HEK293 (cell line): Measurements from ENCODE around the gene SERPINH1.
A peak's percentile ranks its signal among the peaks of the same experiment; 100 is the strongest.

Experiments
- CTCF ChIA-PET: fragments of 350-600 bp; formaldehyde crosslinking; extraction: SDS; loops from one replicate; lab custom pipeline; 2021; ENCODE audit warnings: antibody characterized with exemption; lab: Yijun Ruan, JAX
- POLR2A ChIA-PET: fragments of 300-600 bp; formaldehyde crosslinking; extraction: SDS; loops from one replicate; lab custom pipeline; 2020; ENCODE audit warnings: antibody characterized with exemption, inconsistent platforms; lab: Yijun Ruan, JAX
- H3K27ac ChIP-seq: fragments of 200-500 bp; sonication (Bioruptor generic); 2 replicates; pipeline ENCODE4 v1.5.1; 2014; ENCODE audit warnings: low read depth, low read length, control low read depth, inconsistent platforms; ENCODE audit errors: extremely low read depth
- H3K36me3 ChIP-seq, 2 experiments: fragments of 200-500 bp in 1 of 2; sonication (Bioruptor generic) in 1 of 2; 1 replicate in 1 of 2; 2 replicates in 1 of 2; pipeline ENCODE4 v1.5.1; 2014 to 2017; ENCODE audit warnings: inconsistent platforms in 2 of 2, low read length in 2 of 2; ENCODE audit not compliant: control insufficient read depth in 2 of 2, insufficient read depth in 1 of 2
- H3K4me1 ChIP-seq: fragments of 200-500 bp; sonication (Bioruptor generic); 2 replicates; pipeline ENCODE4 v1.5.1; 2014; ENCODE audit warnings: mild to moderate bottlenecking, low read length, inconsistent platforms; ENCODE audit not compliant: control insufficient read depth, insufficient read depth
- H3K4me3 ChIP-seq: 2 replicates; pipeline ENCODE4 v1.5.1; 2011; ENCODE audit warnings: low read depth, mild to moderate bottlenecking, control low read depth, low read length, moderate library complexity
- H3K9me3 ChIP-seq: fragments of 200-500 bp; sonication (Bioruptor generic); 2 replicates; pipeline ENCODE4 v1.5.1; 2014; ENCODE audit warnings: low read depth, low read length, inconsistent platforms; ENCODE audit not compliant: control insufficient read depth, insufficient read depth
- GFI1B ChIP-seq: fragments of 450-650 bp; formaldehyde crosslinking; IDR thresholded peaks from 2 replicates; pipeline ENCODE4 v1.5.1; 2016; ENCODE audit warnings: missing biosample characterization, missing genetic modification characterization
- KLF1 ChIP-seq: fragments of 450-650 bp; formaldehyde crosslinking; IDR thresholded peaks from 2 replicates; pipeline ENCODE4 v1.5.1; 2016; ENCODE audit warnings: missing biosample characterization, missing genetic modification characterization
- KLF9 ChIP-seq: fragments of 450-650 bp; formaldehyde crosslinking; IDR thresholded peaks from 2 replicates; pipeline ENCODE4 v1.5.1; 2016; ENCODE audit warnings: missing biosample characterization, missing genetic modification characterization, low read depth
- OVOL3 ChIP-seq: fragments of 450-650 bp; formaldehyde crosslinking; IDR thresholded peaks from 2 replicates; pipeline ENCODE4 v1.5.1; 2016; ENCODE audit warnings: missing biosample characterization, missing genetic modification characterization
- SP3 ChIP-seq: fragments of 450-650 bp; formaldehyde crosslinking; IDR thresholded peaks from 2 replicates; pipeline ENCODE4 v1.5.1; 2016; ENCODE audit warnings: missing biosample characterization, missing genetic modification characterization
- ZBTB17 ChIP-seq: fragments of 450-650 bp; formaldehyde crosslinking; IDR thresholded peaks from 2 replicates; pipeline ENCODE4 v1.5.1; 2016; ENCODE audit warnings: missing biosample characterization, missing genetic modification characterization
- ZBTB48 ChIP-seq: fragments of 450-650 bp; formaldehyde crosslinking; IDR thresholded peaks from 2 replicates; pipeline ENCODE4 v1.5.1; 2016; ENCODE audit warnings: missing biosample characterization, missing genetic modification characterization
- ZIC2 ChIP-seq: fragments of 450-650 bp; formaldehyde crosslinking; IDR thresholded peaks from 2 replicates; pipeline ENCODE4 v1.5.1; 2016; ENCODE audit warnings: missing biosample characterization, missing genetic modification characterization
- ZNF175 ChIP-seq: fragments of 450-650 bp; formaldehyde crosslinking; IDR thresholded peaks from 2 replicates; pipeline ENCODE4 v1.5.1; 2016; ENCODE audit warnings: missing biosample characterization, missing genetic modification characterization
- ZNF202 ChIP-seq: fragments of 450-650 bp; formaldehyde crosslinking; IDR thresholded peaks from 2 replicates; pipeline ENCODE4 v1.5.1; 2016; ENCODE audit warnings: missing biosample characterization, missing genetic modification characterization, borderline replicate concordance
- ZNF239 ChIP-seq: fragments of 450-650 bp; formaldehyde crosslinking; IDR thresholded peaks from 2 replicates; pipeline ENCODE4 v1.5.1; 2016; ENCODE audit warnings: missing biosample characterization, missing genetic modification characterization
- ZNF658 ChIP-seq: fragments of 450-650 bp; formaldehyde crosslinking; IDR thresholded peaks from 2 replicates; pipeline ENCODE4; 2016; ENCODE audit warnings: missing biosample characterization, missing genetic modification characterization
- ZNF660 ChIP-seq: fragments of 450-650 bp; IDR thresholded peaks from 2 replicates; pipeline ENCODE4 v1.5.1; 2018; ENCODE audit warnings: missing biosample characterization, mild to moderate bottlenecking, missing genetic modification characterization
- ZNF664 ChIP-seq: fragments of 450-650 bp; formaldehyde crosslinking; IDR thresholded peaks from 2 replicates; pipeline ENCODE4 v1.5.1; 2016; ENCODE audit warnings: missing biosample characterization, missing genetic modification characterization
- ZSCAN23 ChIP-seq: fragments of 450-650 bp; formaldehyde crosslinking; IDR thresholded peaks from 2 replicates; pipeline ENCODE4 v1.5.1; 2016; ENCODE audit warnings: missing biosample characterization, missing genetic modification characterization
- TF ChIP-seq, protein P1 (sequence below): fragments of 450-650 bp; formaldehyde crosslinking; IDR thresholded peaks from 2 replicates; pipeline ENCODE4 v1.5.1; 2016; ENCODE audit warnings: missing biosample characterization, missing genetic modification characterization
- TF ChIP-seq, protein P2 (sequence below): IDR thresholded peaks from 2 replicates; pipeline ENCODE4 v1.6.1; 2011; ENCODE audit warnings: mild to moderate bottlenecking, low read depth, low read length, borderline replicate concordance
- TF ChIP-seq, protein P3 (sequence below): fragments of 450-650 bp; formaldehyde crosslinking; IDR thresholded peaks from 2 replicates; pipeline ENCODE4 v1.5.1; 2017; ENCODE audit warnings: missing biosample characterization, missing genetic modification characterization
- TF ChIP-seq, protein P4 (sequence below): fragments of 450-650 bp; formaldehyde crosslinking; IDR thresholded peaks from 2 replicates; pipeline ENCODE4 v1.5.1; 2016; ENCODE audit warnings: missing biosample characterization, missing genetic modification characterization
- TF ChIP-seq, protein P5 (sequence below): fragments of 450-650 bp; formaldehyde crosslinking; IDR thresholded peaks from 2 replicates; pipeline ENCODE4 v1.5.1; 2016; ENCODE audit warnings: missing biosample characterization, missing genetic modification characterization

The SERPINH1 gene

DNA sequence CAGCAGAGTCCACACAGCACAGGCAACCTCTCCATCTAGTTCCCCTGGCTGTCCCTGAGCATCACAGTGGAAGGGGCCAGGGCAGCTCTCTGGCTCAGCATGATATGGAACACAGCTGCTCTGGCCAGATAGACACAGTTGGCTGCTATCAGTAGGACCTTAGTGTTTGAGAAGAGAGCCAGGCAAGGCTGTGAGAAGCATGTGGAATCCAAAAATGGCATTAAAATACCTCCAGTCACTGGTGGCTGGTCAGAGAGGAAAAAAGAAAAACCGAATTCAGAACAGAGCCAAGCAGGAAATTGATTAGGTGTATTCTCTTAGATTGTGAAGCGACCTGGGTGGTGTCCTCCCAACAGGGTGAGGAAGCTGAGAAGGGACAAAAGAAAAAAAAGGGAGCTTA lies 27.9 kb downstream of the SERPINH1 start:
- Histone ChIP-seq H3K4me1 (no peaks in the 10 kb centered on the region), H3K27ac (no peak overlapping the region), H3K36me3 (no peaks in the 10 kb centered on the region), H3K4me3 (no peak overlapping the region), H3K9me3 (no peaks in the 10 kb centered on the region)
- ChIA-PET POLR2A (no interaction called here), CTCF (interaction anchor here (1.1 to 1.4 kb wide), 2 partner anchors 8 to 12 kb away, joined by 3 to 4 read pairs; no protein-coding TSS in a partner anchor)
- TF ChIP-seq ZIC2 (tag by site-specific recombination) (peak; percentile 26; the same call in 1 of the 2 replicates), ZNF660 (tag by site-specific recombination) (no peak)

DNA sequence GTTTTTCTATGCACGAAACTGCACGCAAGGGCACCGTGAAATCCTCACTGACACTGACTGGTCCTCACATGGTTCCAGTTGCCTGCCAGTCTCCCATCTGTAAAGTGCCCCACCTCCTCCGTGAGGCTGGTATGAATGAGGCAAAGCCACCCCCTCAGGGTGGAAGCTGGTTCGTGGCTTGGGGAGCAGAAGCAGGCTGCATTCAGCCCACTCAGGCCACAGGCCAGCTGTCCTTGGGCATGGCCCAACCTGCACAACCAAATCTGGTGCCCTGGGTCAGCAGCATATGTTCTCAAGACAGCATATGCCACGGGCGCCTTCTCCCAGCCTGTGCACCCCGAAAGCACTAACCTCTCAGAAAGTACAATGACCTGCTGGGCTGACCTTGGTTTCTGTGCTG lies 29.3 kb downstream of the SERPINH1 start:
- no peak overlapping the region for H3K4me3 ChIP-seq
- no peak overlapping the region for H3K27ac ChIP-seq
- ChIA-PET POLR2A (no interaction called here), CTCF (interaction anchor here (0.9 to 2.0 kb wide), 3 partner anchors 8 to 145 kb away, joined by 3 to 9 read pairs (median 5); no protein-coding TSS in a partner anchor)
- no peak for TF ChIP-seq ZBTB48
- TF ChIP-seq, protein P1, sequence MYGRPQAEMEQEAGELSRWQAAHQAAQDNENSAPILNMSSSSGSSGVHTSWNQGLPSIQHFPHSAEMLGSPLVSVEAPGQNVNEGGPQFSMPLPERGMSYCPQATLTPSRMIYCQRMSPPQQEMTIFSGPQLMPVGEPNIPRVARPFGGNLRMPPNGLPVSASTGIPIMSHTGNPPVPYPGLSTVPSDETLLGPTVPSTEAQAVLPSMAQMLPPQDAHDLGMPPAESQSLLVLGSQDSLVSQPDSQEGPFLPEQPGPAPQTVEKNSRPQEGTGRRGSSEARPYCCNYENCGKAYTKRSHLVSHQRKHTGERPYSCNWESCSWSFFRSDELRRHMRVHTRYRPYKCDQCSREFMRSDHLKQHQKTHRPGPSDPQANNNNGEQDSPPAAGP (tag by site-specific recombination), result no peak
- TF ChIP-seq OVOL3, result no peak
- no peak for TF ChIP-seq KLF1 (tag by site-specific recombination)
- TF ChIP-seq ZNF202, result no peak
- no peaks in the 10 kb centered on the region for H3K9me3 ChIP-seq
- no peaks in the 10 kb centered on the region for H3K36me3 ChIP-seq
- no peaks in the 10 kb centered on the region for H3K4me1 ChIP-seq

DNA sequence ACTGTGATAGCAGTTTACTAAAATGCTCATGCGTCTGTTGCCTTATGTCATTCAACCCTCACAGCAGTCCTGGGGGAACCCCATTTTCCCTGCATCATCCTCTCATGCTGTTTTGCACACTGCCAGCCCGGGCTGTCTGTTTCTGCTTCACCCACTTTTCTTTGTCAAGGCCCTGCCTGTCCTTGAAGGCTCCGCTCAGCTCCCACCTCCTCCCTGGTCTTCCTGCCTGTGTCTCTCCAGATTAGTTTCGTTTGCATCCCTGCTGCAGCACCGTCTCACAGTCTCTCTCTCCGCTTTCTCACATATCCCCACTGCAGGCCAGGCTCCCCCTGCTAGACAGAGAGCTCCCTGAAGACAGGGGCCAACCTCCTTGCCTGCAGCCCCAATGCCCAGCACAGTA lies 29.9 kb downstream of the SERPINH1 start:
- ChIA-PET POLR2A (no interaction called here), CTCF (interaction anchor here (1.2 to 2.0 kb wide), 2 partner anchors 14 to 114 kb away, joined by 4 to 9 read pairs; no protein-coding TSS in a partner anchor)

More for the DNA sequence above, 29.9 kb downstream of the SERPINH1 start:
- H3K27ac ChIP-seq, result no peak overlapping the region
- H3K4me3 ChIP-seq, result no peak overlapping the region
- TF ChIP-seq ZNF658 (tag by site-specific recombination), result no peak
- no peak for TF ChIP-seq ZBTB17 (tag by site-specific recombination)
- no peak for TF ChIP-seq ZNF664 (tag by site-specific recombination)
- TF ChIP-seq ZSCAN23 (tag by site-specific recombination), result no peak
- TF ChIP-seq, protein P2, sequence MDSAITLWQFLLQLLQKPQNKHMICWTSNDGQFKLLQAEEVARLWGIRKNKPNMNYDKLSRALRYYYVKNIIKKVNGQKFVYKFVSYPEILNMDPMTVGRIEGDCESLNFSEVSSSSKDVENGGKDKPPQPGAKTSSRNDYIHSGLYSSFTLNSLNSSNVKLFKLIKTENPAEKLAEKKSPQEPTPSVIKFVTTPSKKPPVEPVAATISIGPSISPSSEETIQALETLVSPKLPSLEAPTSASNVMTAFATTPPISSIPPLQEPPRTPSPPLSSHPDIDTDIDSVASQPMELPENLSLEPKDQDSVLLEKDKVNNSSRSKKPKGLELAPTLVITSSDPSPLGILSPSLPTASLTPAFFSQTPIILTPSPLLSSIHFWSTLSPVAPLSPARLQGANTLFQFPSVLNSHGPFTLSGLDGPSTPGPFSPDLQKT, result no peak
- no peak for TF ChIP-seq KLF9 (tag by site-specific recombination)
- no peak for TF ChIP-seq KLF1 (tag by site-specific recombination)
- no peak for TF ChIP-seq SP3
- TF ChIP-seq, protein P3, sequence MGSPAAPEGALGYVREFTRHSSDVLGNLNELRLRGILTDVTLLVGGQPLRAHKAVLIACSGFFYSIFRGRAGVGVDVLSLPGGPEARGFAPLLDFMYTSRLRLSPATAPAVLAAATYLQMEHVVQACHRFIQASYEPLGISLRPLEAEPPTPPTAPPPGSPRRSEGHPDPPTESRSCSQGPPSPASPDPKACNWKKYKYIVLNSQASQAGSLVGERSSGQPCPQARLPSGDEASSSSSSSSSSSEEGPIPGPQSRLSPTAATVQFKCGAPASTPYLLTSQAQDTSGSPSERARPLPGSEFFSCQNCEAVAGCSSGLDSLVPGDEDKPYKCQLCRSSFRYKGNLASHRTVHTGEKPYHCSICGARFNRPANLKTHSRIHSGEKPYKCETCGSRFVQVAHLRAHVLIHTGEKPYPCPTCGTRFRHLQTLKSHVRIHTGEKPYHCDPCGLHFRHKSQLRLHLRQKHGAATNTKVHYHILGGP (tag by site-specific recombination), result no peak
- TF ChIP-seq, protein P4, sequence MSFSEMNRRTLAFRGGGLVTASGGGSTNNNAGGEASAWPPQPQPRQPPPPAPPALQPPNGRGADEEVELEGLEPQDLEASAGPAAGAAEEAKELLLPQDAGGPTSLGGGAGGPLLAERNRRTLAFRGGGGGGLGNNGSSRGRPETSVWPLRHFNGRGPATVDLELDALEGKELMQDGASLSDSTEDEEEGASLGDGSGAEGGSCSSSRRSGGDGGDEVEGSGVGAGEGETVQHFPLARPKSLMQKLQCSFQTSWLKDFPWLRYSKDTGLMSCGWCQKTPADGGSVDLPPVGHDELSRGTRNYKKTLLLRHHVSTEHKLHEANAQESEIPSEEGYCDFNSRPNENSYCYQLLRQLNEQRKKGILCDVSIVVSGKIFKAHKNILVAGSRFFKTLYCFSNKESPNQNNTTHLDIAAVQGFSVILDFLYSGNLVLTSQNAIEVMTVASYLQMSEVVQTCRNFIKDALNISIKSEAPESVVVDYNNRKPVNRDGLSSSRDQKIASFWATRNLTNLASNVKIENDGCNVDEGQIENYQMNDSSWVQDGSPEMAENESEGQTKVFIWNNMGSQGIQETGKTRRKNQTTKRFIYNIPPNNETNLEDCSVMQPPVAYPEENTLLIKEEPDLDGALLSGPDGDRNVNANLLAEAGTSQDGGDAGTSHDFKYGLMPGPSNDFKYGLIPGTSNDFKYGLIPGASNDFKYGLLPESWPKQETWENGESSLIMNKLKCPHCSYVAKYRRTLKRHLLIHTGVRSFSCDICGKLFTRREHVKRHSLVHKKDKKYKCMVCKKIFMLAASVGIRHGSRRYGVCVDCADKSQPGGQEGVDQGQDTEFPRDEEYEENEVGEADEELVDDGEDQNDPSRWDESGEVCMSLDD, result no peak
- no peak for TF ChIP-seq ZNF175
- TF ChIP-seq GFI1B (tag by site-specific recombination), result no peak
- TF ChIP-seq, protein P5, sequence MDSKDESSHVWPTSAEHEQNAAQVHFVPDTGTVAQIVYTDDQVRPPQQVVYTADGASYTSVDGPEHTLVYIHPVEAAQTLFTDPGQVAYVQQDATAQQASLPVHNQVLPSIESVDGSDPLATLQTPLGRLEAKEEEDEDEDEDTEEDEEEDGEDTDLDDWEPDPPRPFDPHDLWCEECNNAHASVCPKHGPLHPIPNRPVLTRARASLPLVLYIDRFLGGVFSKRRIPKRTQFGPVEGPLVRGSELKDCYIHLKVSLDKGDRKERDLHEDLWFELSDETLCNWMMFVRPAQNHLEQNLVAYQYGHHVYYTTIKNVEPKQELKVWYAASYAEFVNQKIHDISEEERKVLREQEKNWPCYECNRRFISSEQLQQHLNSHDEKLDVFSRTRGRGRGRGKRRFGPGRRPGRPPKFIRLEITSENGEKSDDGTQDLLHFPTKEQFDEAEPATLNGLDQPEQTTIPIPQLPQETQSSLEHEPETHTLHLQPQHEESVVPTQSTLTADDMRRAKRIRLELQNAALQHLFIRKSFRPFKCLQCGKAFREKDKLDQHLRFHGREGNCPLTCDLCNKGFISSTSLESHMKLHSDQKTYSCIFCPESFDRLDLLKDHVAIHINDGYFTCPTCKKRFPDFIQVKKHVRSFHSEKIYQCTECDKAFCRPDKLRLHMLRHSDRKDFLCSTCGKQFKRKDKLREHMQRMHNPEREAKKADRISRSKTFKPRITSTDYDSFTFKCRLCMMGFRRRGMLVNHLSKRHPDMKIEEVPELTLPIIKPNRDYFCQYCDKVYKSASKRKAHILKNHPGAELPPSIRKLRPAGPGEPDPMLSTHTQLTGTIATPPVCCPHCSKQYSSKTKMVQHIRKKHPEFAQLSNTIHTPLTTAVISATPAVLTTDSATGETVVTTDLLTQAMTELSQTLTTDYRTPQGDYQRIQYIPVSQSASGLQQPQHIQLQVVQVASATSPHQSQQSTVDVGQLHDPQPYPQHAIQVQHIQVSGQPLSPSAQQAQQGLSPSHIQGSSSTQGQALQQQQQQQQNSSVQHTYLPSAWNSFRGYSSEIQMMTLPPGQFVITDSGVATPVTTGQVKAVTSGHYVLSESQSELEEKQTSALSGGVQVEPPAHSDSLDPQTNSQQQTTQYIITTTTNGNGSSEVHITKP, result no peak
- TF ChIP-seq ZNF239, result no peak
- H3K9me3 ChIP-seq, result no peaks in the 10 kb centered on the region
- no peaks in the 10 kb centered on the region for H3K4me1 ChIP-seq
- H3K36me3 ChIP-seq, result no peaks in the 10 kb centered on the region
